Measurements from ENCODE around the gene KREMEN2. TPM values are rescaled to one million over a fixed set of nuclear protein-coding genes. Genes with fewer than 3 reads are reported as not detected.

The KREMEN2 gene
- total RNA-seq, 2 experiments from 2014 or later, result not detected

- H3K9me3 Mint-ChIP-seq, result no peaks in the 10 kb centered on the region
- Histone ChIP-seq H3K4me3 (ENCODE audit: low read length) (no peak overlapping the region), H3K4me1 (ENCODE audit: insufficient read depth, low read length) (peaks cover 8% of the 10 kb centered on the region), H3K36me3 (ENCODE audit: insufficient read depth, low read length) (no peaks in the 10 kb centered on the region), H3K9me3 (ENCODE audit: control insufficient read depth in 1 of 2, insufficient read depth in 1 of 2, low read length in 2 of 2) (peaks cover 0 to 7% of the 10 kb centered on the region in 2 experiments), H3K27me3 (ENCODE audit: control insufficient read depth in 1 of 2, insufficient read depth in 2 of 2, low read length in 2 of 2) (peaks cover 20% of the 10 kb centered on the region in 2 experiments), H3K27ac (ENCODE audit: low read depth in 1 of 2, low read length in 2 of 2) (no peak overlapping the region)
- CTCF ChIA-PET, result no interaction called here
- intact Hi-C loops (cut with DNase I, micrococcal nuclease), result no loop called here
- no peak for DNase-seq
- no peak overlapping the region for H3K4me3 Mint-ChIP-seq
- peaks cover under 1% of the 10 kb centered on the region for H3K4me1 Mint-ChIP-seq (ENCODE audit: low read depth)
- TF ChIP-seq, protein P1, sequence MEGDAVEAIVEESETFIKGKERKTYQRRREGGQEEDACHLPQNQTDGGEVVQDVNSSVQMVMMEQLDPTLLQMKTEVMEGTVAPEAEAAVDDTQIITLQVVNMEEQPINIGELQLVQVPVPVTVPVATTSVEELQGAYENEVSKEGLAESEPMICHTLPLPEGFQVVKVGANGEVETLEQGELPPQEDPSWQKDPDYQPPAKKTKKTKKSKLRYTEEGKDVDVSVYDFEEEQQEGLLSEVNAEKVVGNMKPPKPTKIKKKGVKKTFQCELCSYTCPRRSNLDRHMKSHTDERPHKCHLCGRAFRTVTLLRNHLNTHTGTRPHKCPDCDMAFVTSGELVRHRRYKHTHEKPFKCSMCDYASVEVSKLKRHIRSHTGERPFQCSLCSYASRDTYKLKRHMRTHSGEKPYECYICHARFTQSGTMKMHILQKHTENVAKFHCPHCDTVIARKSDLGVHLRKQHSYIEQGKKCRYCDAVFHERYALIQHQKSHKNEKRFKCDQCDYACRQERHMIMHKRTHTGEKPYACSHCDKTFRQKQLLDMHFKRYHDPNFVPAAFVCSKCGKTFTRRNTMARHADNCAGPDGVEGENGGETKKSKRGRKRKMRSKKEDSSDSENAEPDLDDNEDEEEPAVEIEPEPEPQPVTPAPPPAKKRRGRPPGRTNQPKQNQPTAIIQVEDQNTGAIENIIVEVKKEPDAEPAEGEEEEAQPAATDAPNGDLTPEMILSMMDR (IDR thresholded peaks at IDR 0.05), result no peak
- H3K27me3 Mint-ChIP-seq, result peaks cover 12% of the 10 kb centered on the region
- POLR2A ChIA-PET, result no interaction called here
- no peaks in the 10 kb centered on the region for H3K36me3 Mint-ChIP-seq (ENCODE audit: low read depth)
- H3K27ac Mint-ChIP-seq, result no peak overlapping the region
- ATAC-seq (ENCODE audit: poor library complexity), result no peak
Observed at GRCh38 chr16:2956579-2956956, 7.5 kb upstream of the KREMEN2 start.

GRCh38 chr16:2959206-2959605 is 4.9 kb upstream of the KREMEN2 start:
- ChIA-PET POLR2A (interaction anchor here (0.6 kb wide), 1 partner anchor 32 kb away, joined by 3 read pairs; no protein-coding TSS in a partner anchor), CTCF (no interaction called here)
- intact Hi-C loops (cut with DNase I, micrococcal nuclease), result no loop called here
- H3K9me3 Mint-ChIP-seq, result no peaks in the 10 kb centered on the region
- ATAC-seq (ENCODE audit: poor library complexity) (no peak), DNase-seq (no peak)
- peaks cover 11% of the 10 kb centered on the region for H3K4me1 Mint-ChIP-seq (ENCODE audit: low read depth)
- Histone ChIP-seq H3K4me1 (ENCODE audit: insufficient read depth, low read length) (peaks cover 35% of the 10 kb centered on the region), H3K36me3 (ENCODE audit: insufficient read depth, low read length) (no peaks in the 10 kb centered on the region), H3K27ac (ENCODE audit: low read depth in 1 of 2, low read length in 2 of 2) (no peak overlapping the region), H3K27me3 (ENCODE audit: control insufficient read depth in 1 of 2, insufficient read depth in 2 of 2, low read length in 2 of 2) (peaks cover 41 to 45% of the 10 kb centered on the region in 2 experiments), H3K9me3 (ENCODE audit: control insufficient read depth in 1 of 2, insufficient read depth in 1 of 2, low read length in 2 of 2) (peaks cover 0 to 15% of the 10 kb centered on the region in 2 experiments), H3K4me3 (ENCODE audit: low read length) (no peak overlapping the region)
- TF ChIP-seq, protein P1 (IDR thresholded peaks at IDR 0.05), result no peak
- H3K27me3 Mint-ChIP-seq, result peaks cover 24% of the 10 kb centered on the region
- H3K4me3 Mint-ChIP-seq, result no peak overlapping the region
- no peak overlapping the region for H3K27ac Mint-ChIP-seq
- H3K36me3 Mint-ChIP-seq (ENCODE audit: low read depth), result no peaks in the 10 kb centered on the region

DNA sequence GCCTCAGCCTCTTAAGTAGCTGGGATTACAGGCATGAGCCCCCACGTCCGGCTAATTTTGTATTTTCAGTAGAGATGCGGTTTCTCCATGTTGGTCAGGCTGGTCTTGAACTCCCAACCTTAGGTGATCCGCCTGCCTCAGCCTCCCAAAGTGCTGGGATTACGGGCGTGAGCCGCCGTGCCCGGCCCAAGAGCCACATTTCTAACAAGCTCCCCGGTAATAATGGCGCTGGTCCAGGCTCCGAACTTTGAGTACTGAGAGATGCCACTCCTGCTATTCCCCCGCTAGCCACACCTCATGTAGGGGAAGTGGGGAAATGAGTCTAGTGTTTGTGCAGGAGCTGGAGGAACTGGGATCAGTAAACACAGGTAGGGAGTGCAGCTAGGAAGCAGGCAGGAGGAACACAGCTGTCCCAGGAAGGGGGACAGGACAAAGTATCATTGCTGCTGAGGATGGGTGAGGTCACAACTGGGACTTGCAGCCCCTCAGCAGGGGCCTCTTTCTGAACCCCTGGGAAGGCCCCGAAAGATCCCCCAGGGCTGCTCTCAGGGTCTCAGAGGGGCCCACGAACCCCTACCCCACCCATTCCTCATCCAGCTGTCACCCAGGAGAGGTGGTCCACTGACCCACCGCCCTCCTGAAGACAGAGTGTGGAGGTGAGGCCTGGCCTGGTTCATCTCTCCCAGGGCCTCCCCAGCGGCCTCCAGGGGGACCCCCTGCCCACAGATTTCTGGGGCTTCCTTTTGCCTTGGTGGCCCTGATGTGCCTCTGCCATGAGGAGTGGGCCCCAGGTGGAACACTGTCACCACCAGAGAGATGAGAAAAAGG is 3.7 kb upstream of the KREMEN2 start:
- ATAC-seq (ENCODE audit: poor library complexity) (no peak), DNase-seq (peak in 1 of 14 experiments; percentile 19)
- peaks cover 16% of the 10 kb centered on the region for H3K4me1 Mint-ChIP-seq (ENCODE audit: low read depth)
- Histone ChIP-seq H3K4me3 (ENCODE audit: low read length) (no peak overlapping the region), H3K36me3 (ENCODE audit: insufficient read depth, low read length) (no peaks in the 10 kb centered on the region), H3K9me3 (ENCODE audit: control insufficient read depth in 1 of 2, insufficient read depth in 1 of 2, low read length in 2 of 2) (peaks cover 0 to 18% of the 10 kb centered on the region in 2 experiments), H3K27ac (ENCODE audit: low read depth in 1 of 2, low read length in 2 of 2) (no peak overlapping the region), H3K27me3 (ENCODE audit: control insufficient read depth in 1 of 2, insufficient read depth in 2 of 2, low read length in 2 of 2) (peaks cover 44 to 51% of the 10 kb centered on the region in 2 experiments), H3K4me1 (ENCODE audit: insufficient read depth, low read length) (peaks cover 47% of the 10 kb centered on the region)
- ChIA-PET CTCF (interaction anchor here (1.0 to 1.3 kb wide), 2 partner anchors 33 to 68 kb away, joined by 3 read pairs; no protein-coding TSS in a partner anchor), POLR2A (no interaction called here)
- intact Hi-C loops (cut with DNase I, micrococcal nuclease), result no loop called here
- H3K27ac Mint-ChIP-seq, result no peak overlapping the region
- H3K36me3 Mint-ChIP-seq (ENCODE audit: low read depth), result no peaks in the 10 kb centered on the region
- no peak overlapping the region for H3K4me3 Mint-ChIP-seq
- no peaks in the 10 kb centered on the region for H3K9me3 Mint-ChIP-seq
- TF ChIP-seq, protein P1 (IDR thresholded peaks at IDR 0.05), result no peak
- H3K27me3 Mint-ChIP-seq, result peaks cover 29% of the 10 kb centered on the region
